GM18858 (cell line): ENCODE measurements around the gene MCL1.

Source experiments
- ATAC-seq: cut with Tn5 transposase; IDR thresholded peaks from one replicate; pipeline ENCODE4 v1.9.1; 2021; ENCODE audit not compliant: unreplicated experiment

The MCL1 gene

DNA sequence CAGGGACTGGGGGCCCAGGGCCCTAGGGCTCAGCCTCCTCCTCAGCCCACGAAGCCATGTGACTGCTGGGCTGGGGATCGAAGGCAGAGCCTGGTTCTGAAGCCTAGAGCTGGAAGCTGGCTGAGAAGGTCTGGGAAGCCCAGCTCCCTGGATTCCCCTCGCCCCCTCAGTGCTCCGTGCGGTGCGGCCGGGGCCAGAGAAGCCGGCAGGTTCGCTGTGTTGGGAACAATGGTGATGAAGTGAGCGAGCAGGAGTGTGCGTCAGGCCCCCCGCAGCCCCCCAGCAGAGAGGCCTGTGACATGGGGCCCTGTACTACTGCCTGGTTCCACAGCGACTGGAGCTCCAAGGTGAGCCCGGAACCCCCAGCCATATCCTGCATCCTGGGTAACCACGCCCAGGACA is 21.1 kb downstream of the MCL1 start:
- ATAC-seq = no peak

DNA sequence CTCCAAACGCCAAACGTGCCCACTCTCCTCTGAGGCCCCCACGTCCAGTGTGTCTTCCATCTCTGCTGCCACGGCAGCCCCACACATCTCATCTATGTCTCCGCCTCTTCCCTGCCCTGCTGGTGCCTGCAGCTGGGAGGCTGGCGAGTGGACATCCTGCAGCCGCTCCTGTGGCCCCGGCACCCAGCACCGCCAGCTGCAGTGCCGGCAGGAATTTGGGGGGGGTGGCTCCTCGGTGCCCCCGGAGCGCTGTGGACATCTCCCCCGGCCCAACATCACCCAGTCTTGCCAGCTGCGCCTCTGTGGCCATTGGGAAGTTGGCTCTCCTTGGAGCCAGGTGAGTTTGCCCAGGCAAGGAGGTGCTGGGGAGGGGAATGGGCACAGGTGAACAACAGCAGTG is 21.6 kb downstream of the MCL1 start:
- no peak for ATAC-seq

DNA sequence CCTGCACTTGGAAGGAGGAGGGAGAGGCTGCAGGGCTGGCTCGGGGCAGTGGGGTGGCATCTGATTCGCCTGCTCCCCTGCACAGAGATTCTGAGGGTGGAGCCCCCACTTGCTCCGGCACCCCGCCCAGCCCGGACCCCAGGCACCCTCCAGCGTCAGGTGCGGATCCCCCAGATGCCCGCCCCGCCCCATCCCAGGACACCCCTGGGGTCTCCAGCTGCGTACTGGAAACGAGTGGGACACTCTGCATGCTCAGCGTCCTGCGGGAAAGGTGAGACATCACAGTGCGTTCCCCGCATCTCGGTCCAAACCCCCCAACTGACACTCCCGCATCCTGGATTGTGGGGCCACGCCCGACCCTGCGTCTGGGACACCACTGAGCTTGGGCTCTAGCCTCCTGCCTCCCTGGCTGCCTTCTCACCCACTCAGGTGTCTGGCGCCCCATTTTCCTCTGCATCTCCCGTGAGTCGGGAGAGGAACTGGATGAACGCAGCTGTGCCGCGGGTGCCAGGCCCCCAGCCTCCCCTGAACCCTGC is 22.3 kb downstream of the MCL1 start:
- ATAC-seq = no peak

- no peak for ATAC-seq
Observed at GRCh38 chr1:150555971-150556865, 23.2 kb downstream of the MCL1 start.

DNA sequence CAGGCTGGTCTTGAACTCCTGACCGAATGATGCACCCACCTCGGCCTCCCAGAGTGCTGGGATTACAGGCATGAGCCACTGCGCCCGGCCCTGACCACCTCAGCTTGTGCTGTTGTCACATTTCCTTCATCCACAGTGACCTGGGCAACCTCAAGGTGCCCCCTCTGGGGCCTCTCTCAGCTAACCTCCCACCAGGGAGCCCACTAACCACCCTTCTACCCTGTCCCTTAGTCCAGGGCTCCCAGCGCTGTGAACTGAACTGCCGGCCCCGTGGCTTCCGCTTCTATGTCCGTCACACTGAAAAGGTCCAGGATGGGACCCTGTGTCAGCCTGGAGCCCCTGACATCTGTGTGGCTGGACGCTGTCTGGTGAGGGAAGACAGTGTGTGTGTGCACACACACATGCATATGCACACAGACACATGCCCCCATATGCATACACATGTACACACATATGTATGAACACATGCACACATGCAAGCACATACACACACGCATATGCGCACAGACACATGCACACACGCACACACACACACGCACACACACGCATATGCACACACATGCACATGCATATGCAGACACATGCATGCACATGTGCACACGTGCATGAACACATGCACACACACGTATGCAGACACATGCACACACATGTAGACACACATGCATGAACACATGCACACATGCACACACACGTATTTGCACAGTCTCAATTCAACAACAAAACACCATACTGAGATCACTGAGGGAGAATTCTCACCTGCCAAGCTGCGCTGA is 24.0 kb downstream of the MCL1 start:
- no peak for ATAC-seq

GRCh38 chr1:150554086-150554452 is 25.3 kb downstream of the MCL1 start:
- no peak for ATAC-seq

DNA sequence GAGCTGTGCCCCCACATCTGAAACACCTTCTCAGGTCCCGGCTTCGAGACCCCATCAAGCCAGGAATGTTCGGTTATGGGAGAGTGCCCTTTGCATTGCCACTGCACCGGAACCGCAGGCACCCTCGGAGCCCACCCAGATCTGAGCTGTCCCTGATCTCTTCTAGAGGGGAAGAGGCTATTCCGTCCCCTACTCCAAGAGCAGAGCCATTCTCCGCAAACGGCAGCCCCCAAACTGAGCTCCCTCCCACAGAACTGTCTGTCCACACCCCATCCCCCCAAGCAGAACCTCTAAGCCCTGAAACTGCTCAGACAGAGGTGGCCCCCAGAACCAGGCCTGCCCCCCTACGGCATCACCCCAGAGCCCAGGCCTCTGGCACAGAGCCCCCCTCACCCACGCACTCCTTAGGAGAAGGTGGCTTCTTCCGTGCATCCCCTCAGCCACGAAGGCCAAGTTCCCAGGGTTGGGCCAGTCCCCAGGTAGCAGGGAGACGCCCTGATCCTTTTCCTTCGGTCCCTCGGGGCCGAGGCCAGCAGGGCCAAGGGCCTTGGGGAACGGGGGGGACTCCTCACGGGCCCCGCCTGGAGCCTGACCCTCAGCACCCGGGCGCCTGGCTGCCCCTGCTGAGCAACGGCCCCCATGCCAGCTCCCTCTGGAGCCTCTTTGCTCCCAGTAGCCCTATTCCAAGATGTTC is 25.9 kb downstream of the MCL1 start:
- no peak for ATAC-seq

DNA sequence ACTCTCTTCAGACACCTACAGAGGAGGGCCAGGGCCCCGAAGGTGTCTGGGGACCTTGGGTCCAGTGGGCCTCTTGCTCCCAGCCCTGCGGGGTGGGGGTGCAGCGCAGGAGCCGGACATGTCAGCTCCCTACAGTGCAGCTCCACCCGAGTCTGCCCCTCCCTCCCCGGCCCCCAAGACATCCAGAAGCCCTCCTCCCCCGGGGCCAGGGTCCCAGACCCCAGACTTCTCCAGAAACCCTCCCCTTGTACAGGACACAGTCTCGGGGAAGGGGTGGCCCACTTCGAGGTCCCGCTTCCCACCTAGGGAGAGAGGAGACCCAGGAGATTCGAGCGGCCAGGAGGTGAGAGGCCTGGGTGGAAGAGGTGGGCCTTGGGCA is 26.5 kb downstream of the MCL1 start:
- no peak for ATAC-seq

GRCh38 chr1:150552128-150552910 is 27.1 kb downstream of the MCL1 start:
- ATAC-seq = no peak

DNA sequence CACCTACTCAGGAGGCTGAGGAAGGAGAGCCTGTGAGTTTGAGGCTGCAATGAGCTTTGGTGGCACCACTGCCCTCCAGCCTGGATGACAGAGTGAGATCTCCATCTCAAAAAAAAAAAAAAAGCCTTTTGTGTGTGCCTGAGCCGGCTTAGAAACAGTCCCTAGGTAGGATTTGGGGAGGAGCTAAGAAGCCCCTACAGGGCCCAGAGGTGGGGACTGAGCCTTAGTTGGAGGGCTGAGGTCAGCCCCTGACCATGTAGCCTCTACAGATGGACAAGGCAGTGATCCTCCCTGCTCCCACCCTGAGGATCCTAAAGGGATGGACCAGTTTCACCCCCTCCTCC is 27.7 kb downstream of the MCL1 start:
- ATAC-seq = no peak

- ATAC-seq = no peak
Observed at GRCh38 chr1:150551051-150551783, 28.2 kb downstream of the MCL1 start.

- ATAC-seq = no peak
Observed at GRCh38 chr1:150550222-150551050, 29.0 kb downstream of the MCL1 start.

DNA sequence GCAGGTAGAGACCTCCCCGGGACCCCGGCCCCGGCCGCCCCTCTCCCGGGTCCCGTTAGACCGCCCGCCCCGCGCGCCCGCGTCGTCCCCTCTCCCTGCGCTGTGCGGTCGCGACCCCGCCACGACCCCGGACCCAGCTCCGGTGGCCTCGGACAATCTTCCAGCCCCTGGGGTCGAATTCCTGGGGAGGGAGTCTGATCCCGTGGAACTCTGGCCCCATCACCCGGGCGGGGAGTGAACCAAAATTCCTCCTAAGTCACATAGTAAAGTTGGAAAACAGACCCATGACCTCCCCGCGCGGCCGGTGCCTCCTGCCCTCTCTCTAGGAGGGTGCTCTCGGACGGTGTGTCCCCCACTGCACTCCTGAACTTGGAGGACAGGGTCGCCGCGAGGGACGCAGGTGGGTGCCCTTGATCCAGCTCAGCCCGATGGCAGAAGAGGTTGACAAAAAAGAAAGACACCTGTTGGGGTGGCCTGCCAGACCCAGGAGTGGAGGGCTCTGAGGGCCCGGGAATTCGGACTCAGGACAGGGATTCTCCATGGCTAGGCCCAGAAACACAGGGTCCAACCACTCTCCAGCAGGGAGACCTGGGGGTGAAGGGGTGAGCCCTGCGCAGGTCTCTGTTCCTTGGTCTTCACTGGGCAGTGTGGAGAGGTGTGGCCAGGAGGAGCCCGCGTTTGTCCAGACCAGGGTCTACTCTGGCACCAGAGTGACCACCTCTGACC is 29.8 kb downstream of the MCL1 start:
- no peak for ATAC-seq

- no peak for ATAC-seq
Observed at GRCh38 chr1:150548632-150549495, 30.5 kb downstream of the MCL1 start, which contains the start of gene ADAMTSL4. ADAMTSL4 (plus strand) TSS chr1:150549408; CDS start chr1:150552289, 2,881 bp downstream.

GRCh38 chr1:150548324-150548631 is 31.1 kb downstream of the MCL1 start:
- no peak for ATAC-seq

- ATAC-seq = no peak
Observed at GRCh38 chr1:150546294-150546937, 33.0 kb downstream of the MCL1 start.

GRCh38 chr1:150545486-150546032 is 33.9 kb downstream of the MCL1 start:
- no peak for ATAC-seq
